ENCODE measurements around the gene SQSTM1. TPM values are rescaled to one million over a fixed set of nuclear protein-coding genes. Genes with fewer than 3 reads are reported as not detected.
"Not testable (repeated sequence)": the region's sequence is repeated elsewhere in the genome, so short reads cannot be mapped to it uniquely, and the experiment has no call there.

The SQSTM1 gene
- total RNA-seq, 1 donor from 2014 or later, result 365 TPM

GRCh38 chr5:179866241-179867078 lies 45.8 kb downstream of the SQSTM1 start:
- no peak for DNase-seq (ENCODE audit: low spot score)
- ATAC-seq, result no peak
- intact Hi-C loops (cut with DNase I), result no loop called here

GRCh38 chr5:179867079-179867465 lies 46.4 kb downstream of the SQSTM1 start:
- DNase-seq (ENCODE audit: low spot score) (no peak), ATAC-seq (no peak)
- intact Hi-C loops (cut with DNase I), result no loop called here

GRCh38 chr5:179867476-179867875 lies 46.8 kb downstream of the SQSTM1 start:
- intact Hi-C loops (cut with DNase I), result no loop called here
- no peak for DNase-seq (ENCODE audit: low spot score)
- ATAC-seq, result no peak

- intact Hi-C loops (cut with DNase I), result no loop called here
- ATAC-seq (no peak), DNase-seq (ENCODE audit: low spot score) (no peak)
Measured at GRCh38 chr5:179868541-179868940, 47.8 kb downstream of the SQSTM1 start.

DNA sequence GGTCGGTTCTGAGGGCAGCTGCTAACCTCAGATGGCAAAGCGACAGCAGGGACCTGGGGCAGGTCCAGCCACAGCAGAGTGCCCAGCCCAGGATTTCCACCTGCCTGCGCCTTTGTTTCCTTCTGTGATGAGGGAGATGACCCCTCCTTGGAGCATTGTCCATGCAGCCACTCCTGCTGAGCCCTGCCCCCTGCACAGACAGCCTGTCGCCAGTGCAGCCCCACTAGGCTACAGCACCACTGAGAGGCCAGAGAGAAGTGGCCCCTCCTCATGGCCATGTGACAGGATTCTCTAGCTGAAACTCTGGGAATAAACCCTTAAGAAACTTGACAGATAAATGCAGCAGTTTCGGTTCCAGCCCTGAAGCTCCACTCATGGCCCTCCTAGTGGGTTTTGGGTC lies 48.4 kb downstream of the SQSTM1 start:
- intact Hi-C loops (cut with DNase I), result no loop called here
- no peak for DNase-seq (ENCODE audit: low spot score)
- ATAC-seq, result no peak

GRCh38 chr5:179869641-179870402 lies 49.1 kb downstream of the SQSTM1 start:
- intact Hi-C loops (cut with DNase I), result no loop called here
- DNase-seq (ENCODE audit: low spot score) (peak; percentile 54), ATAC-seq (no peak)

DNA sequence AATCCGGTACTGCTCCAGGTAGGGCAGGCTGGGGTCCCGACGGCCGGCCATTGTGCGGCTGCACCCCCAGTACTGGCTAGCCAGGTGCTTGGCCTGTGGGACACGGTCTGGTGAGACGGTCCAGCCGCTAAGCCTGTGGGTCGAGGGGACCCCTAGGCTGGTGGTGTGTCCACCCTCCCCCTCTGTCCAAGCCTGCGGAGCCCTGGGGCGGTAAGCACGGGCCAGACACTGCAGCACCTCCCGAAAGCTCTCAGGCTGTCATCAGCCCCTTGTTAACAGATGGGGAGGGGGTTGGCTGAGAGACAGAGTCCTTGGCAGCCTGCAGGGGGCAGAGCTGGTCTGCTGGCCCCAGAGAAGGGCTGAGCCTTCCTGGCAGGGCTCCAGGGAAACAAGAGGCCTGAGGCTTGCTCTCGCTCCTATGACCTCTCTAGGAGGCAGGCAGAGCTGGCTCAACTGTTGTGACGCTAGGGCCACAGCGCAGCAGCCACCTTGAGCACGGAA lies 49.7 kb downstream of the SQSTM1 start:
- peak; percentile 81 for DNase-seq (ENCODE audit: low spot score)
- ATAC-seq, result peak; percentile 48
- intact Hi-C loops (cut with DNase I), result no loop called here

- intact Hi-C loops (cut with DNase I), result no loop called here
- ATAC-seq, result no peak
- no peak for DNase-seq (ENCODE audit: low spot score)
Measured at GRCh38 chr5:179870952-179871351, 50.2 kb downstream of the SQSTM1 start.

DNA sequence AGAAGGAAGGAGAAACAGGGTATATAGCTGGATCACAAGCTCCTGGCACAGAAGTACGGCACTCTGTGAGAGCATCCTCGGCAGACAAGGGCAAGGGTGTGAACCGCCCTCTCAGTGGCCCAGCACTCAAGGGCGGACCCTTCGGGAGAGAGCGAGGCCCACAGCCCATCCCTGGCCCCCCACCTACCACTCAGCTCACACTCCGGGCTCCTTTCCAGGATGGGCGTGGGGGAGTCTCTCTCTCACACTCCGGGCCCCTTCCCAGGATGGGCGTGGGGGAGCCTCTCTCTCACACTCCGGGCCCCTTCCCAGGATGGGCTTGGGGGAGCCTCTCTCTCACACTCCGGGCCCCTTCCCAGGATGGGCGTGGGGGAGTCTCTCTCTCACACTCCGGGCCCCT lies 50.8 kb downstream of the SQSTM1 start:
- intact Hi-C loops (cut with DNase I); ATAC-seq; DNase-seq (ENCODE audit: low spot score): not testable (repeated sequence)

DNA sequence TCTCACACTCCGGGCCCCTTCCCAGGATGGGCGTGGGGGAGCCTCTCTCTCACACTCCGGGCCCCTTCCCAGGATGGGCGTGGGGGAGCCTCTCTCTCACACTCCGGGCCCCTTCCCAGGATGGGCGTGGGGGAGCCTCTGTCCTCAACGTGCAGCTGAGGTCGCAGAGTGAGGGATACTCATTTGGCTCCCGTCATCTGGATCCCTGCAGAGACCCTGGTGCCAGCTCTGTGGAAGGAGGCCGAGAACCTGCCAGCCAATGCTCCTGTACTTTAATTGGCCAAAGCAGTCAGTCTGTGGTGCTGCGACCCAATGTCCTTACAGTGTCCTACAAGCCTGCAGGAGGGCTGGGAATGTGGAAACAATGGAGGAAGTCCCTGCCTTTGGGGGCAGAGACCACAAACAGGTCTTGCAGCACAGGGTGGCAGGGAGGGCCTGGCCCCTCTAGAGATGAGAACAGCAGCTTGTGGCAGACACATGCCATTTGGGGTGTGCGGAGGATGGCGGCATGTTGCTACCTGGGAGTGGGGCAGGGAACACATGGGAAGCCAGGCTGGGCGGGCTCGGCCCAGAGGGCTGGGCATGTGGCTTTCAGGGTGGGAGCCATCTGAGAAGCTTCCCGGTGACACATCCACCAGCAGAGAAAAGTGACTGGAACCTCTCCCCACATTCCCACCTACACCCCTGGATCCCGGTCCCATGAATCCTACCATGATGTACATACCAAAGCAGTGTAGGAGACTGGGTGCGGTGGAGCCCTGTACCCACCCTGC lies 51.5 kb downstream of the SQSTM1 start:
- no peak for DNase-seq (ENCODE audit: low spot score)
- ATAC-seq, result no peak
- intact Hi-C loops (cut with DNase I), result no loop called here

DNA sequence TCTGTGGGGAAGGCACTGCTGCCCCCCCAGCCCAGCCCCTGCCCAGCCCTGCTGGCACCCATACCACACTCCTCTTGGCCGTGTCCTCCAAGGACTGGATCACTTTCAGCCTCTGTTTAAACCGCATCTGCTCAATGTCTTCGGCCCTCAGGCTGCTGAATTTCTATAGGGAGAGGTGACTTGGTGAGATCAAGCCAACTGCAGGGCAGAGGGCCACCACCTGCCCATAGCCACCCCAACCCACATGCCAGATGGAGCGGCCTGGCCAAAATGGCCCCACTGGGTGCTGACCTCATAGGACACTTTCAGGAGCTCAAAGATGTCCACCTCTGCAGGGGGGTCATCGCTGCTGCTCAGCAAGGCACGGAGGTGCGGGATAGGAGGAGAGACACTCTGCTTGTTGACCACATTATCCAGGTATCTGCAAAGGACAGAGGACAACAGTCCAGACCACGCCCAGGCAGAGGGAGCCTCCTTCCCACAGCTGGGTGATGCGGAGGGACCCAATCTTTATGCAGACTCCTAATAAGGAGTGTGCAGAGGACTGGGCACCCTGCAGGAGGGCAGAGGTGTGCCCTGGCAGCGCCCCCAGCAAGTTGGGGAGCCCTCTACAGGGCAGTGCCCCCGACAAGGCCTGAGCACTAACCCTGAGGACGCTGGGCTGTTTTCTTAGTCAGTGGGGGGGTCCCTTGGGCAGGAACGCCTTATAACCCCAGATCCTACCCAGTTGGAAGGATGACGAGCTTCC lies 52.3 kb downstream of the SQSTM1 start:
- ATAC-seq (no peak), DNase-seq (ENCODE audit: low spot score) (no peak)
- intact Hi-C loops (cut with DNase I), result no loop called here

DNA sequence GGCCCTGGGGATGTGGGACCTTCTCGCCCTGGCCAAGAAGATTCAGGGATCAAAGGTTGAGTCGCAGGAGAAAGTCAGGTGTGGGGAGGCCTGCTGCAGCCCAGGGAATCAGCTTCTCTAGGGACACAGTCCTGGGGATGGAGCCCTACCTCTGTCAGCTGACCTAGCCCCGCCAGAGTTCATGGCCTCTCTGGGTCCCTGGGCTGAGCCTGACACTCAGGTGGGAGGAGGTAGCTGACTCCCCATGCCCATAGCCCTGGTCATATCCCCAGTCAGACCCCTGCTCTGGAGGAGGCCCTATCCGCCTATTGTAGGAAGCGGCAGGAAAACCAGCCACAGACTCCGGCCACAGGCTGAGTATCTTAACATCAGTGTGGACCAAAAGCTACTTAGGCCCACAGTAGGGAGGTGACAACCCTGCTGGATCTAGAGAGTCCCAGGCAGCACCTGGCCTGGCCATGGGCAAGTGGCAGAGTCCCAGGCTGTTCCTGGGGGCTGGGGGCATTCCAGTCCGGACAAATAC lies 52.9 kb downstream of the SQSTM1 start:
- no peak for DNase-seq (ENCODE audit: low spot score)
- intact Hi-C loops (cut with DNase I), result no loop called here
- no peak for ATAC-seq

GRCh38 chr5:179874136-179874535 lies 53.4 kb downstream of the SQSTM1 start:
- DNase-seq (ENCODE audit: low spot score), result no peak
- intact Hi-C loops (cut with DNase I), result no loop called here
- no peak for ATAC-seq

GRCh38 chr5:179874536-179875292 lies 54.0 kb downstream of the SQSTM1 start:
- ATAC-seq (no peak), DNase-seq (ENCODE audit: low spot score) (no peak)
- intact Hi-C loops (cut with DNase I), result no loop called here

GRCh38 chr5:179875741-179876609 lies 55.3 kb downstream of the SQSTM1 start:
- intact Hi-C loops (cut with DNase I), result no loop called here
- ATAC-seq, result no peak
- no peak for DNase-seq (ENCODE audit: low spot score)

- no peak for DNase-seq (ENCODE audit: low spot score)
- intact Hi-C loops (cut with DNase I), result no loop called here
- no peak for ATAC-seq
Measured at GRCh38 chr5:179876610-179876952, 55.9 kb downstream of the SQSTM1 start.

Measured in sciatic nerve (tissue), 2 donors.